Brain microvascular endothelial cell (primary cell): ENCODE data around the gene PCBP2.

Experiments
- DNase-seq: peaks from one replicate; pipeline ENCODE4 v3.0.0-alpha.2; 2020
- H3K27ac ChIP-seq: fragments of 250-450 bp; sonication (Bioruptor Pico); 2 replicates; pipeline ENCODE4 v1.5.1; 2020; ENCODE audit warnings: mild to moderate bottlenecking, moderate library complexity
- H3K27me3 ChIP-seq: fragments of 250-450 bp; sonication (Bioruptor Pico); replicated peaks from 2 replicates; pipeline ENCODE4 v1.5.1; 2020; ENCODE audit warnings: mild to moderate bottlenecking
- H3K36me3 ChIP-seq: fragments of 250-450 bp; sonication (Bioruptor Pico); replicated peaks from 2 replicates; pipeline ENCODE4 v1.5.1; 2020; ENCODE audit warnings: mild to moderate bottlenecking
- H3K4me3 ChIP-seq: 2 replicates; pipeline ENCODE4 v1.5.1; 2011; ENCODE audit warnings: low read depth, mild to moderate bottlenecking, control low read depth, low read length, moderate library complexity
- CTCF ChIP-seq: IDR thresholded peaks from 2 replicates; pipeline ENCODE4 v1.5.1; 2011; ENCODE audit warnings: low read depth, mild to moderate bottlenecking, moderate library complexity, low read length, control low read depth, inconsistent platforms; ENCODE audit errors: missing control alignments
- in situ Hi-C: cut with HindIII; loops from 2 replicates; pipeline ENCODE4 v1.10.0; 2017; ENCODE audit warnings: low sequenced_read_pairs, low pct_ligation_motif_present

The PCBP2 gene

GRCh38 chr12:53453953-53454640 lies 2.2 kb downstream of the PCBP2 start:
- peaks cover 60% of the 10 kb centered on the region for H3K36me3 ChIP-seq
- TF ChIP-seq CTCF = no peak
- in situ Hi-C loops = no loop called here
- no peaks in the 10 kb centered on the region for H3K27me3 ChIP-seq
- peak overlapping the region; percentile 91 for H3K4me3 ChIP-seq
- no peak for DNase-seq
- no peak overlapping the region for H3K27ac ChIP-seq

- H3K4me3 ChIP-seq = no peak overlapping the region
- peaks cover 66% of the 10 kb centered on the region for H3K36me3 ChIP-seq
- no peaks in the 10 kb centered on the region for H3K27me3 ChIP-seq
- no peak overlapping the region for H3K27ac ChIP-seq
- in situ Hi-C loops = no loop called here
- DNase-seq = no peak
- TF ChIP-seq CTCF = no peak
Measured at GRCh38 chr12:53454707-53455106, 2.8 kb downstream of the PCBP2 start.

GRCh38 chr12:53456654-53457366 lies 4.9 kb downstream of the PCBP2 start:
- H3K27me3 ChIP-seq = no peaks in the 10 kb centered on the region
- in situ Hi-C loops = no loop called here
- DNase-seq = no peak
- H3K27ac ChIP-seq = no peak overlapping the region
- TF ChIP-seq CTCF = no peak
- H3K36me3 ChIP-seq = peaks cover 87% of the 10 kb centered on the region
- no peak overlapping the region for H3K4me3 ChIP-seq

DNA sequence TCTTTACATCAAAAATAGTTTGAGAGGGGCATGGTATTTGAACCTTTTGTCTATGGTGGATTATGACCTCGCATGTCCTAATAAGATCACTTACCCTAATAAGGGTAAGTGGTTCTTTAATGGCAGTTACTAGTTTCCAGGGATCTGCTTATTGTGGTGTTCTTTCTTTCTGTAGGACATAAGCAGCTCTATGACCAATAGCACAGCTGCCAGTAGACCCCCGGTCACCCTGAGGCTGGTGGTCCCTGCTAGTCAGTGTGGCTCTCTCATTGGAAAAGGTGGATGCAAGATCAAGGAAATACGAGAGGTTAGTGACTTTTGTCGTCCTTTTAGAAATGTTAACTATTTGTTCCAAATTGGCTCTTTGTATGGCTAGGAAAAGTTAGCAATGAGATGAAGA lies 7.2 kb downstream of the PCBP2 start:
- Histone ChIP-seq H3K27ac (no peak overlapping the region), H3K27me3 (no peaks in the 10 kb centered on the region), H3K4me3 (no peak overlapping the region), H3K36me3 (peaks cover 99% of the 10 kb centered on the region)
- DNase-seq = no peak
- no peak for TF ChIP-seq CTCF
- in situ Hi-C loops = no loop called here

GRCh38 chr12:53461059-53461458 lies 9.2 kb downstream of the PCBP2 start:
- DNase-seq = no peak
- no peaks in the 10 kb centered on the region for H3K27me3 ChIP-seq
- TF ChIP-seq CTCF = no peak
- in situ Hi-C loops = no loop called here
- H3K36me3 ChIP-seq = peaks cover 99% of the 10 kb centered on the region
- H3K27ac ChIP-seq = no peak overlapping the region
- H3K4me3 ChIP-seq = no peak overlapping the region
